Measurements from ENCODE around the gene DACT3. TPM values are rescaled to one million over a fixed set of nuclear protein-coding genes. Genes with fewer than 3 reads are reported as not detected.

Gene DACT3
- total and polyA plus RNA-seq, 2 experiments from 2014 or later, result 0.78 to 2.6 TPM

DNA sequence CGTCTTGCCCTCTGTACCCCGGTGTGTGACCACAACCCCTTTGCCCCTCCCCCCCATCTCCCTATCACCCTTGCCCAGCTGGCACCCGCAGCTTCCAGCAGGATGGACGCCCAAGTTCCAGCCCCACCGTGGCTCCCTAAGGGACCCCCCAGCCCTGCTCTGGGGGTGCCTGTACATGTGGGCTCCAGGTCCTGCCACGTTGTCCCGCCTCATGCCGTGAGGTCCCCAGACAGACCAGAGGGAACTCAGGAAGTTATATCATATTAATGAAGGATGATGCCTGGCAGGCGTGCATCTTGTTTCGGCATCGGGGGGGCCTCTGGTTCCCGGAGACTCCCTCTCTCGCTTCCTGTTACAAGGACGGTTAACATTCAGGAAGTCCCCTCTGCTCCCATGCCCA, 34.5 kb downstream of the DACT3 start (continued):
- TF ChIP-seq, protein P1, sequence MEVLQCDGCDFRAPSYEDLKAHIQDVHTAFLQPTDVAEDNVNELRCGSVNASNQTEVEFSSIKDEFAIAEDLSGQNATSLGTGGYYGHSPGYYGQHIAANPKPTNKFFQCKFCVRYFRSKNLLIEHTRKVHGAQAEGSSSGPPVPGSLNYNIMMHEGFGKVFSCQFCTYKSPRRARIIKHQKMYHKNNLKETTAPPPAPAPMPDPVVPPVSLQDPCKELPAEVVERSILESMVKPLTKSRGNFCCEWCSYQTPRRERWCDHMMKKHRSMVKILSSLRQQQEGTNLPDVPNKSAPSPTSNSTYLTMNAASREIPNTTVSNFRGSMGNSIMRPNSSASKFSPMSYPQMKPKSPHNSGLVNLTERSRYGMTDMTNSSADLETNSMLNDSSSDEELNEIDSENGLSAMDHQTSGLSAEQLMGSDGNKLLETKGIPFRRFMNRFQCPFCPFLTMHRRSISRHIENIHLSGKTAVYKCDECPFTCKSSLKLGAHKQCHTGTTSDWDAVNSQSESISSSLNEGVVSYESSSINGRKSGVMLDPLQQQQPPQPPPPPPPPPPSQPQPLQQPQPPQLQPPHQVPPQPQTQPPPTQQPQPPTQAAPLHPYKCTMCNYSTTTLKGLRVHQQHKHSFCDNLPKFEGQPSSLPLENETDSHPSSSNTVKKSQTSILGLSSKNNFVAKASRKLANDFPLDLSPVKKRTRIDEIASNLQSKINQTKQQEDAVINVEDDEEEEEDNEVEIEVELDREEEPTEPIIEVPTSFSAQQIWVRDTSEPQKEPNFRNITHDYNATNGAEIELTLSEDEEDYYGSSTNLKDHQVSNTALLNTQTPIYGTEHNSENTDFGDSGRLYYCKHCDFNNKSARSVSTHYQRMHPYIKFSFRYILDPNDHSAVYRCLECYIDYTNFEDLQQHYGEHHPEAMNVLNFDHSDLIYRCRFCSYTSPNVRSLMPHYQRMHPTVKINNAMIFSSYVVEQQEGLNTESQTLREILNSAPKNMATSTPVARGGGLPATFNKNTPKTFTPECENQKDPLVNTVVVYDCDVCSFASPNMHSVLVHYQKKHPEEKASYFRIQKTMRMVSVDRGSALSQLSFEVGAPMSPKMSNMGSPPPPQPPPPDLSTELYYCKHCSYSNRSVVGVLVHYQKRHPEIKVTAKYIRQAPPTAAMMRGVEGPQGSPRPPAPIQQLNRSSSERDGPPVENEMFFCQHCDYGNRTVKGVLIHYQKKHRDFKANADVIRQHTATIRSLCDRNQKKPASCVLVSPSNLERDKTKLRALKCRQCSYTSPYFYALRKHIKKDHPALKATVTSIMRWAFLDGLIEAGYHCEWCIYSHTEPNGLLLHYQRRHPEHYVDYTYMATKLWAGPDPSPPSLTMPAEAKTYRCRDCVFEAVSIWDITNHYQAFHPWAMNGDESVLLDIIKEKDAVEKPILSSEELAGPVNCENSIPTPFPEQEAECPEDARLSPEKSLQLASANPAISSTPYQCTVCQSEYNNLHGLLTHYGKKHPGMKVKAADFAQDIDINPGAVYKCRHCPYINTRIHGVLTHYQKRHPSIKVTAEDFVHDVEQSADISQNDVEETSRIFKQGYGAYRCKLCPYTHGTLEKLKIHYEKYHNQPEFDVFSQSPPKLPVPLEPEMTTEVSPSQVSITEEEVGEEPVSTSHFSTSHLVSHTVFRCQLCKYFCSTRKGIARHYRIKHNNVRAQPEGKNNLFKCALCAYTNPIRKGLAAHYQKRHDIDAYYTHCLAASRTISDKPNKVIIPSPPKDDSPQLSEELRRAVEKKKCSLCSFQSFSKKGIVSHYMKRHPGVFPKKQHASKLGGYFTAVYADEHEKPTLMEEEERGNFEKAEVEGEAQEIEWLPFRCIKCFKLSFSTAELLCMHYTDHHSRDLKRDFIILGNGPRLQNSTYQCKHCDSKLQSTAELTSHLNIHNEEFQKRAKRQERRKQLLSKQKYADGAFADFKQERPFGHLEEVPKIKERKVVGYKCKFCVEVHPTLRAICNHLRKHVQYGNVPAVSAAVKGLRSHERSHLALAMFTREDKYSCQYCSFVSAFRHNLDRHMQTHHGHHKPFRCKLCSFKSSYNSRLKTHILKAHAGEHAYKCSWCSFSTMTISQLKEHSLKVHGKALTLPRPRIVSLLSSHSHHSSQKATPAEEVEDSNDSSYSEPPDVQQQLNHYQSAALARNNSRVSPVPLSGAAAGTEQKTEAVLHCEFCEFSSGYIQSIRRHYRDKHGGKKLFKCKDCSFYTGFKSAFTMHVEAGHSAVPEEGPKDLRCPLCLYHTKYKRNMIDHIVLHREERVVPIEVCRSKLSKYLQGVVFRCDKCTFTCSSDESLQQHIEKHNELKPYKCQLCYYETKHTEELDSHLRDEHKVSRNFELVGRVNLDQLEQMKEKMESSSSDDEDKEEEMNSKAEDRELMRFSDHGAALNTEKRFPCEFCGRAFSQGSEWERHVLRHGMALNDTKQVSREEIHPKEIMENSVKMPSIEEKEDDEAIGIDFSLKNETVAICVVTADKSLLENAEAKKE (CRISPR knock-in tag; IDR thresholded peaks at IDR 0.05), result no peak
- no peak for TF ChIP-seq EZH2 (IDR thresholded peaks at IDR 0.05; ENCODE audit: low read depth, unreplicated experiment)
- TF ChIP-seq POLR2AphosphoS5 (IDR thresholded peaks at IDR 0.05; ENCODE audit: low read depth), result no peak

DNA sequence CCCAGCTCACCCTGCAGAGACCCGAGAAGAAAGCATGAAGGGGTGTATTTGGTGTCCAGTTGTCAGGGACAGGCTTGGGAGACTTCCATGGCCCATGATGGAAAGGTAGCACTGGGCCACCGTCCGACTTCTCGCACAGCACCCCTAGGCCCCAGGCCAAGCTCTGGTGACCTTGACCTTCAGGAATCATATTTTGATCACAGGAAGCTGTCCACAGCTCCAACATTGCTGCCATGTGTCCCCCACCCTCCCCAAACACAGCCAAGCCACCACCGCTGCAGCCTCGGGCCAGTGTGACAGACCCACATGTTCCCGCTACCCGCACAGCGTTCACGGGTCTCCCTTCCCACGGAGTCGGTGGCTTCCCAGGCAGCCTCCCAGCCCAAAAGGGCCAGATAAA, 35.3 kb downstream of the DACT3 start:
- Mint-ChIP-seq H3K36me3 (ENCODE audit: low read depth) (no peaks in the 10 kb centered on the region; the same call in 2 of the 3 replicates), H3K9me3 (no peaks in the 10 kb centered on the region), H3K4me1 (peaks cover 11% of the 10 kb centered on the region), H3K4me3 (no peak overlapping the region), H3K27ac (no peak overlapping the region), H3K27me3 (ENCODE audit: insufficient read depth, low read depth, poor library complexity) (peaks cover 13% of the 10 kb centered on the region)
- no peaks in the 10 kb centered on the region for H3F3A ChIP-seq (replicated peaks; ENCODE audit: low read depth)
- no peak overlapping the region for H3K27ac ChIP-seq (ENCODE audit: low read depth)
- no peaks in the 10 kb centered on the region for H4K20me1 ChIP-seq (replicated peaks; ENCODE audit: insufficient read depth)
- no peaks in the 10 kb centered on the region for H3K9me2 ChIP-seq (ENCODE audit: insufficient read depth)
- no peak overlapping the region for H3K4me2 ChIP-seq
- no peak for ATAC-seq
- H3K27me3 ChIP-seq (ENCODE audit: insufficient read depth), result no peaks in the 10 kb centered on the region
- no peaks in the 10 kb centered on the region for H3K79me2 ChIP-seq (replicated peaks; ENCODE audit: insufficient read depth)
- no peak overlapping the region for H3K4me3 ChIP-seq
- H3K36me3 ChIP-seq (ENCODE audit: insufficient read depth), result no peaks in the 10 kb centered on the region
- DNase-seq (ENCODE audit: low spot score), result no peak
- peaks cover 5% of the 10 kb centered on the region; the same call in 1 of the 2 replicates for H3K4me1 ChIP-seq (ENCODE audit: insufficient read depth)
- H2AFZ ChIP-seq, result no peak overlapping the region
- TF ChIP-seq ZNF114 (CRISPR knock-in tag; IDR thresholded peaks at IDR 0.05) (no peak), ZNF331 (CRISPR knock-in tag; IDR thresholded peaks at IDR 0.05; ENCODE audit: low read depth) (no peak), EZH2phosphoT487 (IDR thresholded peaks at IDR 0.05; ENCODE audit: unreplicated experiment) (no peak), STAT1 (IDR thresholded peaks at IDR 0.05; ENCODE audit: unreplicated experiment) (no peak), NANOG (IDR thresholded peaks at IDR 0.05; ENCODE audit: borderline replicate concordance) (no peak)
- TF ChIP-seq, protein P2, sequence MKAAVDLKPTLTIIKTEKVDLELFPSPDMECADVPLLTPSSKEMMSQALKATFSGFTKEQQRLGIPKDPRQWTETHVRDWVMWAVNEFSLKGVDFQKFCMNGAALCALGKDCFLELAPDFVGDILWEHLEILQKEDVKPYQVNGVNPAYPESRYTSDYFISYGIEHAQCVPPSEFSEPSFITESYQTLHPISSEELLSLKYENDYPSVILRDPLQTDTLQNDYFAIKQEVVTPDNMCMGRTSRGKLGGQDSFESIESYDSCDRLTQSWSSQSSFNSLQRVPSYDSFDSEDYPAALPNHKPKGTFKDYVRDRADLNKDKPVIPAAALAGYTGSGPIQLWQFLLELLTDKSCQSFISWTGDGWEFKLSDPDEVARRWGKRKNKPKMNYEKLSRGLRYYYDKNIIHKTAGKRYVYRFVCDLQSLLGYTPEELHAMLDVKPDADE (IDR thresholded peaks at IDR 0.05), result no peak
- TF ChIP-seq, protein P1 (CRISPR knock-in tag; IDR thresholded peaks at IDR 0.05), result no peak

Measured in GM23338 (cell line).